HG03520 (cell line): ENCODE results near the gene KDELR3.
"Not testable (repeated sequence)": the region's sequence is repeated elsewhere in the genome, so short reads cannot be mapped to it uniquely, and the experiment has no call there.

Experiments used
- ATAC-seq: cut with Tn5 transposase; IDR thresholded peaks from one replicate; pipeline ENCODE4 v1.9.1; 2021; ENCODE audit warnings: mild to moderate bottlenecking, moderate library complexity; ENCODE audit not compliant: unreplicated experiment

The KDELR3 gene

DNA sequence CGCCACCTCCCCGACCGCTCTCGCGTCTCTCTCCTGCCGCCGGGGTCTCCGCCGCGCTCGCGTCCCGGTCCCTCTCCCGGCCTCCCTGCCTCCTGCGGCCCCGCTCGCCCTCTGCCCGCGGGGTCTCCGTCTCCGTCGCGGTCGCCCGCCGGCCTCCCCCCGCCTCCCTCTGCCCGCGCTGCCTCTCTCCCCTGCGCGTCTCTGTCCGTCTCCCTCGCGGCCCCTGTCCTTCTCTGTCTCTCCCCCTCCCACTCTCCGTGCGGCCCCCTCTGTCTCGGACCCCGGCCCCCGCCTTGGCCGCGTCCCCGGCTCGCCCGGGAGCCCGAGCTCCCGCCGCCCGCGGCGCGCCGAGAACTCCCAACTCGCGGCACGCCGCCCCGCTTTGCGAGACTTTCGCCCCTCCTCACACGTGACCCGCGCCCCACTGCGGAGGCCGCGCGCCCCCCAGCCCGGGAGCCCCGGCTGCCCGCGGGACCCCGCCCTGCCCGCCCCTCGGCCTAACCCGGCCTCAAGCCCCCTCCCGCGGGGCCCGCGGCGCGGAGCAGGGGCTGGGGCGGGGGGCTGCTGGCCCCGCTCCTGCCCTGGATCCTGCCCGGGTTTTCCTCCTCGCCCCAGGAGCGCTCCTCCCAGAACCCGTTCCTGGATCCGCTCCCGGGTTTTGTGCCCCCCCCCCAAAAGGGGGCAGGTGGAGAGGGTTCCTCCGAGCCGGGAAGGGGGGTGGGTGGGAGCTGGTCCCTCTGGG lies 12.2 kb upstream of the KDELR3 start:
- ATAC-seq = no peak

DNA sequence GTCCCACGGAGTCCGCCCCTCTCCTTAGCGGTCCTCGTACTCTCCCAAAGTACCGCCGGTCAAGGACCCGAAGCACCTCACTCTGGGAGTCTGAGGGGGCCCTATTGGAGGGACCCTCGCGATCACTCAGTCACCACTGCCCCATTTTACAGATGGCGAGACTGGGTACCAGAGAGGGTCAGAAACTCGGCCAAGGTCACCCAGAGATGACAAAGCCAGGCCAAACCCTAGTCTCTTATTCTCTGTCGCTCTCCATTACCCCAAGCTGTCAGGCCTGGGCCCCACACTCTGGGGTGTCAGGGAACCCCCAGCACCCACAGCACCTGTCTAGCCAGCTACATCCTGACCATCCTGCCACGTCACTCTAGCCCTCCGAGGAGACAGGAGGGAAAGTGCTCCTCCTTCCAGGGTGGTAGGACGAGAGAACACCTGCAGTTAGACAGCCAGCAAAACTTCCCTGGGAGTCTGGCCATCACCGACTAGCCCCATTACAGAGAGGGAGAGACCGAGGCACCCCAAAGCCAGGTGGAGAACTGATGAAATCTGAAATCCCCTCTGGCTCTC lies 11.5 kb upstream of the KDELR3 start:
- no peak for ATAC-seq

GRCh38 chr22:38456841-38457699 lies 10.8 kb upstream of the KDELR3 start:
- ATAC-seq = no peak

GRCh38 chr22:38460426-38460840 lies 7.5 kb upstream of the KDELR3 start:
- no peak for ATAC-seq

- ATAC-seq = no peak
Measured at GRCh38 chr22:38461057-38461413, 6.9 kb upstream of the KDELR3 start.

- no peak for ATAC-seq
Measured at GRCh38 chr22:38461414-38462081, 6.3 kb upstream of the KDELR3 start.

- no peak for ATAC-seq
Measured at GRCh38 chr22:38462960-38463784, 4.7 kb upstream of the KDELR3 start.

GRCh38 chr22:38464992-38465672 lies 2.8 kb upstream of the KDELR3 start:
- ATAC-seq = no peak

DNA sequence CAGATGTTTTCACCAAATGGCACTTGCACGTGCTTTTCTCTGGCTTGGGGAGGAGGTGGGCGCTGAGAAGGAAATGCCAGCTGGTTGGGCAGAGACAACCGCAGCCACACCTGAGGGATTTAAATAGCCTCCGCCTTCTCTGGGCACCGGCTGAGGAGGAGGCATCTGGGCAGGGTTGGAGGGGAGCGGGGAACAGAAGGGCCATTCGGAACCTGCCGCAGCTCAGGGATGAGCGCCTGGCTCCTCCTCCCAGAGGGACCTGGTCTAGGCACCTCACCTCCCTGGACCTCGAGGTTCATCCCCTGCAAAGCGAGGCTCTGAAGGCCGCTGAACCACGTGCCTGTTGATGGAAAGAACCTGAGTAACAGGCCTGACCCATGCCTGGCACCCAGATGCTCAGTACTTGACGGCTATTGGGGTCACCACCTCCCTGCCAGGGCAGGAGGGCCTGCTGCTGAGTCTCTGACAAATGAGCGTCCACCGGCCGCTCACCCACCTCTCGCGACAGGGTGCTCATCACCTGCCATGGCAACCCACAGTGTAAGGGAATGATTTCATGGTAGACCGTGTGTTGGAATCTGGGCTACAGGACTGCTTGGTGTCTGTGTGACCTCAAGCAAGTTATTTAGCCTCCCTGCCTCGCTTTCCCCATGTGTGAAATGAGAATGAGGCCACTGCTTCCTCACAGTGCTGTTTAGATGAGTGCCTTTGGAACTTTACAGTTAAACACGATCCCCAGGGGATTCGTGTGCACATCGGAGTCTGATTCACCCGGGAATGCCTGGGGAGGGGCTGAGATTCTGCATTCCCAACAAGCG lies 2.0 kb upstream of the KDELR3 start:
- no peak for ATAC-seq

GRCh38 chr22:38467438-38467903 lies 425 bp upstream of the KDELR3 start:
- ATAC-seq = no peak

DNA sequence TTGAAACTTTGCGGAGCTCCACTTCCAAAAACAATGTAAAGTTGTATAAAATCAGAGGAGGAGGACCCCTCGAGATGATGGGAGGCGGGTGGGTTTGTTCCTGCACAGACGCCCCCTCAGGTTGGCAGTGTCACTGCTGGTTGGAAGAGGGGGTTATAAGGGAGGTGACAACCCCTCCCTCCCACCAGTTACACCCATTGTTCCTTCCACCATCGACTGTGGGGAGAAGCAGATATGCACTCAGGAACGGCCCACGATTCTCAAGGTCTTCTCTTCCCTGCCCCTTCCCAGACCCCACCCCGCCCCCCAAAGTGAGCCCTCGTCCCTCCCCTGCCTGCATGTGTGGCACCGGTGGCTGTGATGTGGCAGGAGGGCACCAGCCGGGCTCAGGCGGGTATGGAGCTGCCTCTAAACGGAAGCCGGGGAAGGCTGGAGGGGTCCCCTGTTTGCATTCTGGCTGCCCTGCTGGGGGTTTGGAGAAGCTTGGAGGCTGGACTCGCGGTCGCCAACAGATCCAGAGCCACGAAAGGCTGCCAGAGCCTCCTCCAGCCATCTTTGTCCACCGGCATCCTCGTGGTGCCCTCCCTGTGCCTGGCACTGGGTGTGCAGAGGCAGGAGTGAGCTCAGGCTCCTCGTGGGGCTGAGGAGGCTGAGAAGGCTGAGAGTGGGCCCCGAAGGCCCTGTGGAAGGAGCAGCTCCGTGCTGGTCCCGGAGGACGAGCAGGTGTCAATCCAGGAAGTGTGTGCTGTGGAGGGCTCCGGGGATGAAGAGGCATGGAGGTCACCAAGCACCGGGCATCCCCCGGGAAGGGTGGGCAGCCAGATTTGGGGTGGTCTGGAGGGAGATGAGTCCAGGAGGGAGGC lies 778 bp downstream of the KDELR3 start:
- no peak for ATAC-seq

GRCh38 chr22:38469306-38469781 lies 1.4 kb downstream of the KDELR3 start:
- ATAC-seq = no peak

DNA sequence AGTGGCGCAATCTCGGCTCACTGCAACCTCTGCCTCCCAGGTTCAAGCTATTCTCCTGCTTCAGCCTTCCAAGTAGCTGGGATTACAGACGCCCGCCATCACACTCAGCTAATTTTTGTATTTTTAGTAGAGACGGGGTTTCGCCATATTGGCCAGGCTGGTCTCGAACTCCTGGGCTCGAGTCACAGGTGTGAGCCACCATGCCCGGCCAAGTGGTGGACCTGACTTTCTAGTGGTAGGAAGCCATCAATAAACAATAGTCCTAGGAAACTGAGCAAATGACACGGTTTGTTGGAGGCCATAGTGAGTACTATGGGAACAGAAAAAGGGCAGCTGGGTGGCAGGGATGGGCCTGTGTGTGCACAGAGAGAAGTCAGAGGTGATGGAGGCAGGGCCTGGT lies 2.3 kb downstream of the KDELR3 start:
- not testable (repeated sequence) for ATAC-seq

DNA sequence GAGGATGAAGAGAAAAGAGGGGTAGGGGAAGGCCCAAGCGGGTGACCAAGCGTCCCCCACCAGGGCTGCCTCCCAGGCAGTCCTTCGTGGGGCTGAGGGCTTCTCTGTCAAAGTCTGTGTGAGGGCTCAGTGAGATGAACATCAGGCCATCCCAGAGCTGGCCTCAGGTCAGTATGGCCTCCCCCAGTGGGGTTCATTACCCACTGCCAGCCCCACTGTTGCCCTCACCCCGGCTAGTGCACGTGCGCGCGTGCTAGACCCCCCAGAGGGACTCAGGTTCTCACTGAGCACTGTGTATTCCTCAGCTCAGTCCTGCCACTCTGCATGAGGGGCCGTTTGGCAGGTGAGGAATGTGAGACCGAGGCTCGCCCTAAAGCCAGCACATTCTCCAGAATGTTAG lies 3.3 kb downstream of the KDELR3 start:
- no peak for ATAC-seq

- no peak for ATAC-seq
Measured at GRCh38 chr22:38474003-38474607, 6.2 kb downstream of the KDELR3 start.

- ATAC-seq = no peak
Measured at GRCh38 chr22:38477585-38477984, 9.7 kb downstream of the KDELR3 start.

DNA sequence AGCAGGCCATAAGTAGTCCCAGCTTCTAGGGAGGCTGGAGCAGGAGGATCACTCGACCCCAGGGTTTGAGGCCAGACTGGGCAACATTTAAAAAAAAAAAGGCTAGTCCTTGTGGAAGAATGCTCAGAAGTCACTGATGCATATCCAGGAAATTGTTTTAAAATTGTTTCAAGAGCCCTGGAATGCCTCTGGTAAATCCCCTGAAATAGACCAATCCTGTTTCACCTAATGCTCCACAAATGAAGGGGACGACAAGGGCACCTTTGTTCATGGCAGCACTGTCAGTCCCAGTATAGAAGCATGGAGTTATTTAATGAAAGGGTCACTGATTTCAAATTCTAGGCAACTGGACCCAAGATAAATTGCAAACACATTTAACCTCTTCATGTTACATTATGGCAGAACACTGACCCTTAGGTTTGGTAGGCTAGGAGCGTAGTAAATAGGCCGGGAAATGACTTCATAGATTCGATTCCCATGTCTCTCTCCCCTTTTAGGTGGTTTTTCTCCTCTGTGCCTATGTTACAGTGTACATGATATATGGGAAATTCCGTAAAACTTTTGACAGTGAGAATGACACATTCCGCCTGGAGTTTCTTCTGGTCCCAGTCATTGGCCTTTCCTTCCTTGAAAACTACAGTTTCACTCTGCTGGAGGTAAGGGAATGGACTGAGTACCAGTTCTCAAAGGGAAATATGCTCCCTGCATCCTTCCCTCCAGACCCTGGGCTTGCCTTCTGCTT lies 11.4 kb downstream of the KDELR3 start:
- ATAC-seq = no peak
